PC-3 (cell line): ENCODE data around the gene TMEM219.

Experiments used
- CTCF ChIP-seq: fragments of 300-600 bp; sonication (generic); conservative IDR thresholded peaks from 2 replicates; pipeline ENCODE4 v1.5.1; 2017; ENCODE audit warnings: antibody characterized with exemption, low read depth, mild to moderate bottlenecking, low read length
- EZH2 ChIP-seq: fragments of 300-600 bp; sonication (generic); IDR thresholded peaks from one replicate; pipeline ENCODE4 v1.6.1; 2017; ENCODE audit warnings: antibody characterized with exemption, mild to moderate bottlenecking, low read length; ENCODE audit not compliant: unreplicated experiment
- EZH2phosphoT487 ChIP-seq: fragments of 300-600 bp; sonication (generic); IDR thresholded peaks from 2 replicates; pipeline ENCODE4 v1.6.1; 2018; ENCODE audit warnings: mild to moderate bottlenecking, antibody characterized with exemption, low read length, borderline replicate concordance

GRCh38 chr16:29958756-29959155, 3.1 kb upstream of the TMEM219 start:
- TF ChIP-seq CTCF (no peak), EZH2 (no peak), EZH2phosphoT487 (no peak)
